Pancreas (tissue), 10 donors: Measurements from ENCODE around the gene LIMK1. TPM values are rescaled to one million over a fixed set of nuclear protein-coding genes. Genes with fewer than 3 reads are reported as not detected.
A peak's percentile ranks its signal among the peaks of the same experiment; 100 is the strongest.

Source experiments
- ATAC-seq, 4 donors: fragments of 200-7000 bp; cut with Tn5 transposase; one replicate each; pipeline versions ENCODE4 v1.8.0 to v1.9.1; 2020; ENCODE audit warnings: mild to moderate bottlenecking in 4 of 4, moderate library complexity in 4 of 4
- DNase-seq, 6 donors: peaks; one replicate each; pipeline ENCODE4 v3.0.0-alpha.2; 2020
- FAIRE-seq: peaks from 2 replicates; lab custom pipeline; 2012; peaks lifted over from hg19 to GRCh38; lab: Jason Lieb, UNC
- H3K27ac ChIP-seq, 4 donors: fragments of 200-600 bp; sonication (generic); 1 replicate in 3 of 4; 2 replicates in 1 of 4; pipeline versions ENCODE4 v1.5.0 to v1.8.0; 2020
- H3K27me3 ChIP-seq, 4 donors: fragments of 200-600 bp; one replicate each; pipeline ENCODE4 v1.8.0; 2021
- H3K36me3 ChIP-seq, 3 donors: fragments of 200-600 bp; sonication (generic) in 1 of 3; one replicate each; pipeline versions ENCODE4 v1.5.0 to v1.8.0; 2020 to 2021
- H3K4me1 ChIP-seq, 3 donors: fragments of 200-600 bp; one replicate each; pipeline ENCODE4 v1.8.0; 2021
- H3K4me3 ChIP-seq, 4 donors: fragments of 200-600 bp; sonication (generic) in 2 of 4; one replicate each; pipeline versions ENCODE4 v1.5.0 to v1.8.0; 2020 to 2021
- H3K9me3 ChIP-seq, 4 donors: fragments of 200-600 bp; one replicate each; pipeline ENCODE4 v1.8.0; 2021
- CTCF ChIP-seq, 4 donors: fragments of 200-600 bp; sonication (generic) in 3 of 4; IDR thresholded peaks; one replicate each; pipeline versions ENCODE4 v1.5.0 to v1.8.0; 2021; ENCODE audit warnings: antibody characterized with exemption in 4 of 4
- WGBS, 2 donors: extraction: QIAGEN DNeasy Blood & Tissue Kit; methylation state at CpG; one replicate each; pipeline ENCODE4 v1.1.7; 2013; 5-methylcytosine and 5-hydroxymethylcytosine counted together
- intact Hi-C, 3 donors: fragments of 100-400 bp; cut with DNase I; formaldehyde crosslinking; loops; one replicate each; pipeline versions ENCODE4 v1.11.1 to v1.14.2; 2022
- polyA plus RNA-seq, 2 donors: library from polyadenylated mRNA; stranded (reverse); fragments of 200-250 nt; gene quantifications; one replicate each; pipeline ENCODE4 v1.2.3, GENCODE V29; 2013
- total RNA-seq, 6 donors: library from RNA; stranded (reverse); fragmentation: NEBNext Ultra II Directional in 4 of 6; extraction: Animal tissue kit (Norgen Biotek cat#: 25700) in 4 of 6; gene quantifications; one replicate each; pipeline versions ENCODE4 v1.2.1 to v1.2.4, GENCODE V29; 2021 to 2023
- donor health status: healthy with polysubstance abuse.
- donor health status: DM: no; HTN: no; CAD: no; lungs with moderate emphysema.
- donor health status: DM: no; HTN: no; CAD: no.
- donor health status: control.
- donor health status: control.
- donor health status: Bipolar disorder and iron deficiency.
- donor health status: DM: yes; HTN: yes; CAD: no.
- donor health status: DM: no; HTN: no; CAD: no.
- donor health status: DM: no; HTN: no; CAD: no.
- donor health status: DM: yes; HTN: yes; CAD: no.

LIMK1 gene
- total and polyA plus RNA-seq, 8 donors, result 4.9 to 22.6 (median 8.5) TPM

GRCh38 chr7:74134117-74134620, 50.6 kb downstream of the LIMK1 start:
- H3K9me3 ChIP-seq, result no peaks in the 10 kb centered on the region
- no peaks in the 10 kb centered on the region for H3K36me3 ChIP-seq
- no peak overlapping the region for H3K27ac ChIP-seq
- FAIRE-seq (no peak), DNase-seq (no peak), ATAC-seq (peak in 2 of 4 donors; percentile 16 to 37)
- TF ChIP-seq CTCF (IDR thresholded peaks at IDR 0.05), result no peak
- no peaks in the 10 kb centered on the region for H3K4me1 ChIP-seq
- WGBS, 2 donors, result 77 to 82% methylated on average over 8 of the region's 8 CpGs
- H3K27me3 ChIP-seq, result no peaks in the 10 kb centered on the region
- H3K4me3 ChIP-seq, result no peak overlapping the region
- intact Hi-C loops, result no loop called here

- H3K36me3 ChIP-seq, result no peaks in the 10 kb centered on the region
- no peak overlapping the region for H3K4me3 ChIP-seq
- 90 to 92% methylated on average over 12 of the region's 12 CpGs for WGBS, 2 donors
- no peak overlapping the region for H3K27ac ChIP-seq
- H3K9me3 ChIP-seq, result no peaks in the 10 kb centered on the region
- no peak for FAIRE-seq
- ATAC-seq, result no peak
- TF ChIP-seq CTCF (IDR thresholded peaks at IDR 0.05), result no peak
- no peaks in the 10 kb centered on the region for H3K27me3 ChIP-seq
- intact Hi-C loops, result no loop called here
- H3K4me1 ChIP-seq, result no peaks in the 10 kb centered on the region
- DNase-seq, result no peak
Observed at GRCh38 chr7:74138334-74138867, 54.8 kb downstream of the LIMK1 start.

GRCh38 chr7:74138945-74139843, 55.6 kb downstream of the LIMK1 start:
- FAIRE-seq (no peak), DNase-seq (peak in 1 of 6 donors; percentile 40), ATAC-seq (peak in 1 of 4 donors; percentile 31)
- Histone ChIP-seq H3K36me3 (no peaks in the 10 kb centered on the region), H3K27ac (no peak overlapping the region), H3K4me3 (no peak overlapping the region), H3K9me3 (no peaks in the 10 kb centered on the region), H3K27me3 (no peaks in the 10 kb centered on the region), H3K4me1 (no peaks in the 10 kb centered on the region)
- WGBS, 2 donors, result 80 to 84% methylated on average over 16 of the region's 16 CpGs
- intact Hi-C loops, result no loop called here
- no peak for TF ChIP-seq CTCF (IDR thresholded peaks at IDR 0.05)

GRCh38 chr7:74141705-74142104, 58.1 kb downstream of the LIMK1 start:
- no peak for DNase-seq
- Histone ChIP-seq H3K27ac (no peak overlapping the region), H3K4me3 (no peak overlapping the region), H3K36me3 (no peaks in the 10 kb centered on the region), H3K27me3 (no peaks in the 10 kb centered on the region), H3K9me3 (no peaks in the 10 kb centered on the region), H3K4me1 (no peaks in the 10 kb centered on the region)
- 81 to 86% methylated on average over 1 of the region's 1 CpG for WGBS, 2 donors
- ATAC-seq, result no peak
- FAIRE-seq, result no peak
- TF ChIP-seq CTCF (IDR thresholded peaks at IDR 0.05), result no peak
- intact Hi-C loops, result no loop called here
